Peyer's patch (tissue), 4 donors: Measurements from ENCODE around the gene HMCN1. TPM values are rescaled to one million over a fixed set of nuclear protein-coding genes. Genes with fewer than 3 reads are reported as not detected.
A peak's percentile ranks its signal among the peaks of the same experiment; 100 is the strongest.
"Not testable (repeated sequence)": the region's sequence is repeated elsewhere in the genome, so short reads cannot be mapped to it uniquely, and the experiment has no call there.

Experiments used
- DNase-seq, 3 donors: peaks; one replicate each; pipeline ENCODE4 v3.0.0-alpha.2; 2017 to 2019
- H3K27ac ChIP-seq, 4 donors: fragments of 200-600 bp; sonication (generic); one replicate each; pipeline ENCODE4 v1.5.1; 2016 to 2019
- H3K27me3 ChIP-seq, 2 donors: fragments of 200-600 bp; sonication (generic); one replicate each; pipeline ENCODE4 v1.5.1; 2019
- H3K36me3 ChIP-seq, 3 donors: fragments of 200-600 bp; sonication (generic); one replicate each; pipeline ENCODE4 v1.5.1; 2016 to 2019
- H3K4me1 ChIP-seq, 4 donors: fragments of 200-600 bp; sonication (generic); one replicate each; pipeline ENCODE4 v1.5.1; 2016 to 2019
- H3K4me3 ChIP-seq, 4 donors: fragments of 200-600 bp; sonication (generic); 1 replicate in 3 of 4; 2 replicates in 1 of 4; pipeline ENCODE4 v1.5.1; 2016 to 2019; ENCODE audit warnings: mild to moderate bottlenecking in 1 of 4
- H3K9me3 ChIP-seq, 4 donors: fragments of 200-600 bp; sonication (generic); one replicate each; pipeline ENCODE4 v1.5.1; 2016 to 2019; ENCODE audit warnings: mild to moderate bottlenecking in 1 of 4
- CTCF ChIP-seq, 6 experiments: fragments of 450-650 bp in 4 of 6; fragments of 200-600 bp in 2 of 6; sonication (generic) in 1 of 6; IDR thresholded peaks; one replicate each; pipeline ENCODE4 v1.5.1; 2017 to 2019; ENCODE audit warnings: antibody characterized with exemption in 6 of 6, mild to moderate bottlenecking in 3 of 6, moderate library complexity in 1 of 6
- POLR2A ChIP-seq, 2 donors: fragments of 450-650 bp; IDR thresholded peaks; one replicate each; pipeline ENCODE4 v1.5.1; 2017; ENCODE audit warnings: antibody characterized with exemption in 2 of 2, mild to moderate bottlenecking in 2 of 2, moderate library complexity in 2 of 2
- total RNA-seq, 4 donors: library from RNA; depleted of rRNA; stranded (reverse); fragments of >200 nt; gene quantifications; one replicate each; pipeline ENCODE4 v1.1.0, GENCODE V29; 2016

Gene HMCN1
- total RNA-seq, 4 donors from 2014 or later = 1.5 to 18.2 (median 7.1) TPM

DNA sequence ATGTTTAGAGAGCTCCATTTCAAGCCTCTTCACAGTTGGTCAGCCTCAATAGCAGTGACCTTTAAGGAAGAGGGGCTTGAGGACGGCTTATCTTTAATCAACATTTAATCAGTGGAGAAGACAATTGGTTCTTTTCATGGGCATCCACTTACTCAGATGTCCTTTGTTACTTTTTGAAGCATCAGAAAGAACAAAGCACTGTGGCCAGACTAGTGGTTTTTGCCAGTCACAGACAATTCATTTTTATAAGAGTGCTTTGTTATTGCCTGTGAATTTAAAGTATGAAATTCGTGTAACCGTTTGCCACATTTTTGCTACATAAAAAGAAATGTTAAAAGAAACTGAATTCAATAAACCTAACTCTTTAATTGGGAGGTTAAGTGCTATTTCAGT is 418.0 kb downstream of the HMCN1 start:
- TF ChIP-seq POLR2A (IDR thresholded peaks at IDR 0.05) (no peak), CTCF (IDR thresholded peaks at IDR 0.05) (no peak)
- H3K27ac ChIP-seq = no peak overlapping the region
- no peaks in the 10 kb centered on the region for H3K4me1 ChIP-seq
- no peak overlapping the region for H3K4me3 ChIP-seq
- DNase-seq = no peak
- no peaks in the 10 kb centered on the region for H3K9me3 ChIP-seq
- no peaks in the 10 kb centered on the region for H3K27me3 ChIP-seq
- no peaks in the 10 kb centered on the region for H3K36me3 ChIP-seq

GRCh38 chr1:186152620-186153239 is 418.5 kb downstream of the HMCN1 start:
- Histone ChIP-seq H3K4me3 (no peak overlapping the region), H3K27ac (no peak overlapping the region), H3K4me1 (no peaks in the 10 kb centered on the region), H3K9me3 (no peaks in the 10 kb centered on the region), H3K36me3 (no peaks in the 10 kb centered on the region), H3K27me3 (no peaks in the 10 kb centered on the region)
- no peak for TF ChIP-seq CTCF (IDR thresholded peaks at IDR 0.05)
- TF ChIP-seq POLR2A (IDR thresholded peaks at IDR 0.05) = no peak
- no peak for DNase-seq

GRCh38 chr1:186154651-186155050 is 420.5 kb downstream of the HMCN1 start:
- no peaks in the 10 kb centered on the region for H3K36me3 ChIP-seq
- TF ChIP-seq POLR2A (IDR thresholded peaks at IDR 0.05) (no peak), CTCF (IDR thresholded peaks at IDR 0.05) (no peak)
- no peak overlapping the region for H3K27ac ChIP-seq
- no peaks in the 10 kb centered on the region for H3K27me3 ChIP-seq
- H3K4me3 ChIP-seq = no peak overlapping the region
- H3K4me1 ChIP-seq = no peaks in the 10 kb centered on the region
- no peak for DNase-seq
- no peaks in the 10 kb centered on the region for H3K9me3 ChIP-seq

DNA sequence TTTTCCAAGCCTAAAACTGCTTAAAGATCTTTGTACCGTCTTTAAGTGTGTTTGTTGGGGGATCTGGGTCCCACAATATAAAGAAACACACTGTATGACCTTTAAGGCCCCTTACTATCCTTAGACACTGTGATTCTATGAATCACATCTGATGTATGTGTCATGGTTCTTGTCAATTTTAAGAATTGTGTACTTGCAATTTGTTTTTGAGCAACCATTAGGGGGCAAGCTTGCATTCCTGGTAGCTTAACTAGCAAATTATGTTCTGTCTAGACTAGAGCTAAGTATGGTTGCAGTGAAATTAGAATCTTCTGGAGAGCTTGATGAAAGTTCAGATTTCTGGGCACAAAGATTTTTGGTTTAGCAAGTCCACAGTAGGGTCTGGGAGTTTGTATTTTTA is 421.4 kb downstream of the HMCN1 start:
- H3K27ac ChIP-seq = no peak overlapping the region
- no peak for DNase-seq

GRCh38 chr1:186162895-186163294 is 428.7 kb downstream of the HMCN1 start:
- not testable (repeated sequence) for H3K9me3 ChIP-seq, H3K4me1 ChIP-seq, H3K27me3 ChIP-seq, DNase-seq, H3K36me3 ChIP-seq, H3K27ac ChIP-seq, H3K4me3 ChIP-seq

More for the DNA sequence above, 421.4 kb downstream of the HMCN1 start:
- H3K4me1 ChIP-seq = no peaks in the 10 kb centered on the region
- H3K4me3 ChIP-seq = no peak overlapping the region
- H3K36me3 ChIP-seq = no peaks in the 10 kb centered on the region
- no peaks in the 10 kb centered on the region for H3K27me3 ChIP-seq
- no peaks in the 10 kb centered on the region for H3K9me3 ChIP-seq
- TF ChIP-seq CTCF (IDR thresholded peaks at IDR 0.05) = peak in 2 of 6 experiments; percentile 12 to 25
- TF ChIP-seq POLR2A (IDR thresholded peaks at IDR 0.05) = no peak

DNA sequence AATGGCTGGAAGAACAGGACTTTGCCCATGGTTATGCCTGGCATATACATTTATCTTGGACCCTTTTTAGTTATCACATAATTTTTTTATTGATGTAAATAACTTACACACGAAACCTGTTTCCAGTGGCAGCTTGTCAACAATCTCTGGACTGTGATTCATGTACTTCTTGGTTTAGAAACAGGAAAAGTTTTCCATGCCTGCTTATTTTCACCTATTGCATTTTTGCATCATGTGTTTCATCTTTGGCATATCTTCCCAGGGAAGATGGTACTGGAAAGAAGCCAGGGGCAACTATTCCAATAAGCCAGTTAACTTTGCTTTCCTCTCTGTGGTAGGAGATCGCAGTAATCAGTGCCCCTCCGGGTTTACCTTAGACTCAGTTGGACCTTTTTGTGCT is 430.6 kb downstream of the HMCN1 start:
- TF ChIP-seq POLR2A (IDR thresholded peaks at IDR 0.05) (no peak), CTCF (IDR thresholded peaks at IDR 0.05) (no peak)
- Histone ChIP-seq H3K4me1 (no peaks in the 10 kb centered on the region), H3K27me3 (no peaks in the 10 kb centered on the region), H3K36me3 (no peaks in the 10 kb centered on the region), H3K27ac (no peak overlapping the region), H3K4me3 (no peak overlapping the region), H3K9me3 (no peaks in the 10 kb centered on the region)
- DNase-seq = no peak
